Left renal cortex interstitium (tissue), 4 donors: ENCODE data around the gene MVB12B. TPM values are rescaled to one million over a fixed set of nuclear protein-coding genes. Genes with fewer than 3 reads are reported as not detected.

Experiments
- DNase-seq, 4 donors: peaks; one replicate each; pipeline ENCODE4 v3.0.0-alpha.2; 2013; ENCODE audit warnings: low read depth in 4 of 4, low spot score in 2 of 4, missing footprints in 1 of 4
- polyA plus RNA-seq, 4 donors: library from polyadenylated mRNA; unstranded; fragments of 120-200 nt; gene quantifications; one replicate each; pipeline ENCODE4 v1.2.1, GENCODE V29; 2013; ENCODE audit not compliant: insufficient read length in 4 of 4

MVB12B gene
- polyA plus RNA-seq, 4 donors = 15.1 to 20.0 (median 19.3) TPM

DNA sequence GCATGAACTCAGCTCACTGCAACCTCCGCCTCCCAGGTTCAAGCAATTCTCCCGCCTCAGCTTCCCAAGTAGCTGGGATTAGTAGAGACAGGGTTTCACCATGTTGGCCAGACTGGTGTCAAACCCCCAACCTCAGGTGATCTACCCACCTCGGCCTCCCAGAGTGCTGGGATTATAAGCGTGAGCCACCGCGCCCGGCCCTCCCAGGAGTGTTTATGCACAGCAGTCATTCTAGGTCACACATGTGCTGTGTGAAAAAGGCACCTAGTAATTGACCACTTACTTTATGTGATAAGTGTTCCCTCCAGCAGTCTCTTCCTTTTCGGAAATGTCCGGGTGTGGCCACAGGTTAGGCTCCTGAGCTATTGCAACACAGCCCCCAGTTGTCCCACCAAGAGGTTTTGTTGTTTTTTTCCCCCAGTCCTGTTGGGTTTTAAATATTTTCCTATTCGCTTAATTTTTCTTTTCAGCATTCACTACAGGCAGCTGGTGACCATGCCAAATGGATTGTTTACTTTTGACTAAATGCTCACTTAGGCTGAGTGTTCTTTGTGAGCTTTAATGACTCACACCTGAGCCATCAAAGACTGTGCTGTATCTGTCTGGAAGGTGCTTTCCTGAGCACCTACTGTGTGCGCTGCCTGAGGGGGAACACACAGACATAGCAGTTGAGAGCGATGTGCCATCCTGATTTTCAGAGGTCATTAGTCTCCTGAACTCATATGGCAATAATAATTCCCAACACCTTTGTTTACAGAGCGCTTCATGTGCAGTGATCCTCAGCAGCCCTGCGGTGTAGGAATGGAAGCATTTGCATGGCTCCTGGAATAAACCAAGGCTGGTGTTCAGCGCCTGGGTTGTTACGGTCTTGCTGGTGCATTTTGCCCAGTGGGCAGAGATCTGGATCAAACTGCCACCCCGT is 94.3 kb downstream of the MVB12B start:
- no peak for DNase-seq

DNA sequence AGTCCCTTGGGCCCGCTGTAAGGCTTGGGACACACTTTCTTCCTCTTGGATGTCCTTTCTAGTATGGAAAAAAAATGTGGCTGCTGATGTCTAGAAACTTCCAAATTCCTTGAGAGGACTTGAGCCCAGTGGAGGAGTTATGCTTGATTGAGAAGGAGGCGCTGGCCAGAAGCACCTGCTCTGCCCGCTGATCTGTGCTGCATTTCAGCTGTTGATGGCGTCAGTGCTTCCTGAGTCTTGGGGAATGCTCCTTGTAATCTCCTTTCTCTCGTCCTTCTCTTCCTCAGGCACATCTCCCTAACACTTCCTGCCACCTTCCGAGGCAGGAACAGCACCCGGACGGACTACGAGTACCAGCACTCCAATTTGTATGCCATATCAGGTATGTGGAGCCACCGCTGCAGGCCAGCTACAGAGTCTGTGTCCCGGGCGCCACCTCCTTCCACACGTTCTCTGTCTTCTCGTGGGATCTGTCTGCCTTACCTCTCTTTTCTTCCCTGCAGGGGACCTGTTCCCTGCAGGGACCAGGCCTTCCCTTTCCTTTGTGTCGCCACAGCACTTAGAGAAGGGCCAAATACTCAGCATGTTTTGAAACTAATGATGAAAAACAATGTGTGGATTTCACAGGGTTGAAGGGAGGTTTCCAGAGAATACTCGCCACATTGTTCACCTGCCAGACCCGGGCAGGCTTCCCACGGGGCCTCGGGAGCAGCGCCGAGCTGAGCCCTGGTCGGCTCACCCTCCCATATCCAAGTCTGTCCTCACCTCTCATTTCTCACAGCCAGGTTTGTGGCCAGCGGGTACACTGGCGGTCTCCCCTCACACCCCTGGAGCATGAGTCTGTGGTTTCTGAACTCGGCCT is 95.2 kb downstream of the MVB12B start:
- no peak for DNase-seq

DNA sequence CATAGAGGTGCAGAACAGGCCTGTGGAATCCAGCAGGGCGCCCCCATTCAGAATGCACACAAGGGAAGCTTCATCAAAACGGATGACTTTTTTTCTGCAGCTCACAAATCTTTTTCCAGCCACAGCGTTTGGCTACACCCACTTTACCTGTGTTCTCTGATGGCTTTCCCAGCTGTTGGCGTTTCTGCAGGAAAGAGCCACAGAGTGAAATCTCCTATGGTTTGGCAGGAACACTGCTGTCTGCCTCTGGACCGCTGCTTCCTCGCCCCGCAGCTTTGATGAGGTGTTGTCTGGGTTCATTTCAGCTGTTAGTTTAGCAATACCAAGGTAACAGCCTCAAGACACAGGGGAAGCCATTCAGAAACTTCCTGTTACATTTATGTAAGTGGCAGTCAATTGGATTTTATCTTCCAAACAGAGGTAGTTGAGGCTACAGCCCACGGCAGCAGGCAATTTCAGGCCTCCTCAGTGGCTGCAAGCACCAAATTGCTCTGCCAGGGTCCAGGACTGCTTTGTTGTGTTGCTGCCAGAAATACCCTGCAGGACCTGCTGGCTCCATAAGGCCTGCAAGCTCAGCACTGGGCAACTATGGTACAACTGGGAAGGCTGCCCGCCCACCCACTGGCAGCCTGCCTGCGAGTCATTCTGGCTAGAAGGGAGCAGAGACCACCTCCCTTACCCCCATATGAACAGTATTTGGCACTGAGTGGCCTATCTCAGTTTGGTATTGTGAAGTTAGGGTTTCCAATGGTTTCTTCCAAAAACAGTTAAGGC is 96.7 kb downstream of the MVB12B start:
- DNase-seq = no peak

DNA sequence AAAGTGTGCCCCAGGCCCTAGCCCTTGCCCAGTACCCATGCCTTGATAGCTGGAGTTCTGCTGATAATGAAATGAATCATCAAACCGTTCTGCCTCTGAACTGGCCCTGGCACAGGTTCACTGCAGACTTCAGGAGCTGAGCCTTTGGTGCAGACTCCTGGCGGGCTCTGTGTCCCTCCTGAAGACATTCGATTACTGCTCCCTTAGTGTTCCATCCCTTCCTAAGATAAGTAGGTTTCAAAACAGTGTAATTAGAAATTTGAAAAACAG is 97.2 kb downstream of the MVB12B start:
- DNase-seq = no peak

DNA sequence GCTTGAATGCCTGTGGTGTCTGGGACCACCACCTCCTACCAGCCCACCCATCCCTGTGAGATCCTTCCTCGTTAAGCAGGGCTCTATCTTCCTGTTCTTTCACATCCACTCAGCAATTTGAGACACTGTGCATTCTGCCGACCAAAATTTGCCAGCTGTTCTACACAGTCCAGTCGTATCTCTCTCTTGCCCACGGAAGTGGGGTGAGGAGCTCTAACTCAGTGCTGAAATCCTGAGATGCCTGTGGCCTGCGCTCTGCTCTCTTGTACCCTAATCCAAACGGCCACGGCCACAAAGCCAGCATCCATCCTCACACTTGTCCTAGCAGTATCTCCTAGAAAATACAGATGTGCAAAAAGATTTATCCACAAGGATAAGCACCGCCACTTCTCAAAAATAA is 97.9 kb downstream of the MVB12B start:
- DNase-seq = no peak

DNA sequence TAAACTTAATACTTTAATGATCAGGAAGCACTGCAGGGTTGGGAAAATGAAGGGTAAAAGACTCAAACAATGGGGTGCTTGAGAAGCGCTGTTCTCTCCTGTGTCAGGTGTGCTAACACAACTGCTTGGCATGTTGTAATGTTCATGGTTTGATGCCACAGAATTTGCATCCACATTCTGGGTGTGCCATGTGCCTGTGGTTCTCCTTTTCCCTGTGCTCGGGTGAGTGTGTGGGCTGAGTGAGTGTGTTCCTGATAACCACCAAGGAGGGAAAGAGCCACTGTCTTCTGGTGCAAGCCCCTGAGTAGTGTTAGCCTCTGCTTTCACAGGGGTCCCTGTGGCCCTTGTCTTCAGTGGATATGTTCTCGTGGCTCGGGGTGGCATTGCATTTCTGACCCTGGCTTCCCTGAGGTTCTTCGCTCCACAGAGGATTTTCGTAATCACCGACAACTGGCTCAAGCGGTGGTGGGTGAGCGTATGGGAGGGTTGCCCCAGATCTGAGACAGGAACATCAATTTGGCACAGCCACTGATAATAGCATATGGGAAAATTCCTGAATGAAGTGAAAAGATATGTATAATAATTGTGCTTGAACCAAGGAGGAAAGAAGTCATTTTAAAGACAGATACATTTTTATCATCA is 102.0 kb downstream of the MVB12B start:
- no peak for DNase-seq

DNA sequence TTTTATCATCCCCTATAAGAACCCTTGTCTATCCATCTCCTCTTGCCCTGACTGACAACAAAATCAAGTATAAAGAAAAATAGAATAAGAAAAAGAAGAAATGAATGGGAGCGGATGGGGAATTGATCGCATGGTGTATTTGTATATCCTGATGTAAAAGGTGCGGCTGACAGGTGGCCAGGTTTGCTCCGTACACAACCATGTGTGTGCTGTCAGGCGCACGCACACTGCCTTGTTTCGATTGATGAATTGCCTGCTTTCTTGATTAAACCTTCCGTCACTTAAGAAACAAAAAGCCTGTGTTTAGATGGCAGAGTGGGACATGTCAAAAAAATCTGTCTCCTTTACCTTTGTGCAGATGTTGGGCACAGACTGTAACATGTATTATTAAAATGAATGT is 102.6 kb downstream of the MVB12B start:
- DNase-seq = no peak

DNA sequence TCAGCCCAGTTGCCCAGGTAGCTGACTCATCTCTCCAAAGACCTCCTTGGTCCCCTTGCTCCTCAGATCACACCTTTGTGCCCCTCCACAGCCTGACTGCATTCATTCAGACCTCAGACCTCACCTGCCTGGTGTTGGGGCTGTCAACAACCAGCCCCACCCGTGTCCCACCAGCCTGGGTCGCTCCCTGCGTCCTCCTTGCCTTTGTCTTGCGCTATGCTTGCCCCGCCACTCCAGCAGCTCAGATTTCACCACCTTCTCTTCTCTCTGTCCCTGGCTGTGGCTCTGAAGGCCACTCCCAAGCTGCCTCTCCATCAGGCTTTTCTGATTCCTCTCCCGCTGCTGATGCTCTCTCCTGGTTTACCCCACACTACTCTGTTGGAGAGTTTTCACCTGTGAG is 103.5 kb downstream of the MVB12B start:
- DNase-seq = no peak

DNA sequence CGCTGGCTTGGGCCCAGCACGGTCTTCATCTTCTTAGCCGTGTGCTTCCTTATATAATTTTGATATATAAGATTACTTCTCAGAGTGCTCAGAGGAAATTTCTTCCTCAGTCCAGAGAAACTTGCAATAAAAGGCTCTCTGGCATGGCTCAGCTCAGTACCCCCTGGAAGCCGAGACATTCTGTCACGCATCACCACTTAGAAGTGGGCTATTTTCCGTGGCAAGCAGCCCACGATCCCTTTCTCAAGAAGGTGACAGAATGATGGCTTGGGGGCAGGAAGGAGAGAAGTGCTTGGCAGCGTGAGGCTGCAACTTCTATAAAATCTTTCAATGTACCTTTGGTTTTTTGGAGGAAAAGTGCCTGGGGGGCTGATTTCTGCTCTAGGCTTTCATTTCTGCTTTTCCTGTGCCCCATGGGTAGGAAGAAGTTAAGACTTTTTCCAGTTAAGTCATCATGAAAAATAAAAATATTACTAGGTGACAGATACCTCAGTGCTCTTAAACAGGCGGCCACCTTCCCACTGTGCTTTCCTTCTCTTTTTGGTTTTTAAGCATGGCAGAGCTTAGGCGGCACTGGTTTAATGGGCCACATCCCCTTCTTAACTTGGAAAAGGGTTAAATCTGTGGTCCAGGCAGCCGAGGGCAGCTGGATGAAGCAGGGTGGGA is 104.6 kb downstream of the MVB12B start:
- no peak for DNase-seq

DNA sequence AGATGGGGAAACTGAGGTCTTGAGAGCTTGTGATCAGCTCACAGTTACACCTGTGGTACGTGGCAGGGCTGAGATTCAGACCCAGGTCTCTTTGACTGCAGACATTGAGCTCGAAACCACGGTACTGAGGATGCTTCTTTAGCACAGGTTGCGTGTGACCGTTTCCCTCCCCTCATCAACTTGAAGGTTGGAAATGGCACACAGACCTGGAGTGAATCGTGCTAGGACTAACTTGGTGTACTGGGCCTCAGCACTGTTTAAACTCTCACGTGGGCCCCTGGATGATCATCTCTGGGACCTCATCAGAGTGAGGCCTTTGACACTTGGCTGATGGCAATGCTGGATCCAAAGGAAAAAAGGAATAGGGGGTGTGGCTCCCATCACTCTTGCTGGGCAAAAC is 106.0 kb downstream of the MVB12B start:
- DNase-seq = no peak

DNA sequence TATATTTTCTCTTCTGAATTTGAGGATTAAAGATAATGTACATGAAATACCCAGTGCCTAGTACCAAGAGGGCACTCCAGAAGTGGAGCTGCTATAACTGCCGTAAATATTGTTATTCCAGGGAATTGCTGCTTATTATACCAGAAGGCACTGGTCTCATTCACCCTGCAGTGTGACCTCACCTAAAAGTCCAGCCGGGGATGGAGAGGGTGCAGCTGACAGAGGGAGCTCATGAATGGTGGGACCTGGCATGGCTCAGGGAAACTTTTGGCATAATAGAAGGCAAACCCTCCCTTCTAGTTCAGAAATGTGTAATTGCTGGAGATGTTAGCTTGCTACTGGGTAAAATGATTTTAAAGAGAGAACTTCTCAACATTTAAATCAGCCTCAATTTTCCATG is 108.5 kb downstream of the MVB12B start:
- DNase-seq = no peak

DNA sequence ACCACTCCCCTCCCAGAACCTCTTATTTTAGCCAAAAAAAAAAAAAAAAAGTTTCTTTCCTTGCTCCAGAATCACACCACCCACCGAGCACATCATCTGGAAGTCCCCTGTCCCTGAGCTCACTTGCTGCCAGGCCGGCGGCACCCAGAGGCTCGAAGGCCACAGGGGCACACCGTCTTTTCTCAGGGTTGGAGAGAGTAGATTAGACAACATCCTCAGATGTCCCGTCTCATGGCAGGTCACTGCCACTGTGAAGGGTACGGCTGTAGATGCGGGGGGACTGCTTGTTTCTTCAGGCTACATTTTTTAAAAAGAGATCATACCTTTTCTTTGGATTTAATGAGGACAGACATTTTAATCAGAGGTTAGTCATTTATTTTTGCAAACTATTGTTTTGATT is 109.0 kb downstream of the MVB12B start:
- no peak for DNase-seq

DNA sequence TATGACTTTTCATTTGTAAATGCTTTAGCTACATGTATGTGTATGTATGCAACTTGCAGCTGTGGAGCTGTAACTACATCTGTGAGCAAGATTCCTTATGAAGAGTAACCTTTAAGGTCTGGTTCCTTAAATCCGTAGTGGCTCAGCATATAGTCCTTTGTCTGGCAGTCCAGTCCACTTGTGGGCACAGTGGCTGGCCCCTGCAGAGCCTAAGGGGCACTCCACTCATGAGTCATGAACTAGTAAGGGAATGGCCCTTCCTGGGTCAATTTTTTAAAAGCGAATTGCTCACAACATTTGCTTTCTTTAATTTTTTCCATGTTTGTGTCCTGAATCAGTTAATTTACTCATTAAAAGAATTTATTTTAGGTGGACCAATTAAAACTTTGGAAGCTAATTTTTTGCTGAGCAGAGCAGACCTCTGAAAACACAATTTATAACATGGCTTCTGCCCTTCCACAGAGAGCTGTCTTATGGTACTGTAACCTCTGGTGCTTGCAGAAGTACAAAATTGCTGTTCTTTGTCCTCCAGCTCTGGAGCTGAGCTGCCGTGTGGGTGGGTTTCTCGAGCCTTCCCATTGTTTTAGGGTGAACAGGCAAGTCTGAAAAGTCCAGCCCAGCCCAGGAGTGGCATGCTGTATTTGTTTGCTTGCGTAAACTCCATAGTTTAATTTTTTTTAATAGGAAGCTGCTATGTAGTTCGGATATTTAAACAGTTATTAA is 110.1 kb downstream of the MVB12B start:
- no peak for DNase-seq

DNA sequence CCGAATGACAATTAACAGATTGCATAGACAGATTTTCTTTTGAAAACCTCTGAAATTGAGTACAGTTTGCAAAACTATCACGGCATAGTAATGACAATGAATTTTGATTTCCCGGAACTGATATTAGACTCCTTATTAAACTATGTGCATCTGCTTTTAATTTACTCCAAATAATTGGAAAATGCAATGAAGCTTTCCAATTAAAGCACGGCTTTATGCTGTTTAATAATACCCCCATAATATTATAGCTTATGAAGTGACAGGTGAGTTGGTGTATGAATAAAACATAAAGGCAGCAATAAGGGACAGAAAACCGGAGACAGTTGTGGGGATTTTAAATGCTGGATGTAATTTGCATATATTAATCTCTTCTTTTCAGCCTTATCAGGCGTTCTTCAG is 110.6 kb downstream of the MVB12B start:
- DNase-seq = no peak

DNA sequence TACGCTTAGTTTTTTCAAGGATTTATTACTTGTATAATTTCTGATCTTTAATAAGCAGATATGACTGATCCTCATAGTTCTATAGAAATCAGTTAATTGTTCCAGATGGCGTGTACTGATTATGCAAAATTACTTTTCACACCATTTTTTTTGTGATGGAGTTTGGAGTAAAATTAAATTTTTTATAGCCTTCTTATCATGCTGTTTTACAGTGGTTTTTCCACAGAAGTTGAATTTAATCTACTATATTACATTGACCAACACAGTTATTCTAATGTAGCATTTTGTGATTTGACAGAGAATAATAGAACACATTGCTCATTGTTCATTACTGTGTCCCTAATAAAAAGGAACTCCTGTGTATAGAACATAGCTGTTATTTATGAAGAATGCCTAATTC is 111.1 kb downstream of the MVB12B start:
- no peak for DNase-seq

DNA sequence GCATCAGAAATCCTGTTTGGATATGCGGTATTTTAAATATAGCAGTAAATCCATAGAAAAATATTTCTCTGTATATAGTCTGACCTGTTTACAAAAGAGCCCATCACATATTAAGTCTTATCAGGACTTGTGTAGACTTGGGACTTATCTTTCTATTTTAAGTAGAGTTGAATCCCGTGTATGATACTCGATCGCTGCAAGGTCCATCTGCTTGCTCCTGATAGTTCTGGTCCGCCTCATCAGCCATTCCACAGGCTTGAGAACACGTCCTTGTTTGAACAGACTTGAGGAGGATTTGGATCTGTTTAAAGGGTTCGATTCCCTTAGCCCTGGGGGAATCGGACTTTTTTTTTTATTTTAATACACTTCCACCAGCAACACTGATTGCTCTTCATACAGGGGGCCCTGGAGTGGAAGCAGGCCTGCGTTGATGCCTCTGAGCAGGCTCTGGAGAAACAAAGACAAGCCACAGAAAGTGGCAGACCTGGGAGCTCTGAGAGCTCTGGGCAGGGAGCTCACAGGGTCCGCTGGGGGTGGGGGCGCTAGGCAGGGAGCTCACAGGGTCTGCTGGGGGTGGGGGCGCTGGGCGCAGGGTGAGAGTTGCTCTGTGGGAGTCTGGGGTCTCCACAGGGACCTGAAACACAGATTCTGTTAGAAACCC is 112.2 kb downstream of the MVB12B start:
- DNase-seq = no peak

DNA sequence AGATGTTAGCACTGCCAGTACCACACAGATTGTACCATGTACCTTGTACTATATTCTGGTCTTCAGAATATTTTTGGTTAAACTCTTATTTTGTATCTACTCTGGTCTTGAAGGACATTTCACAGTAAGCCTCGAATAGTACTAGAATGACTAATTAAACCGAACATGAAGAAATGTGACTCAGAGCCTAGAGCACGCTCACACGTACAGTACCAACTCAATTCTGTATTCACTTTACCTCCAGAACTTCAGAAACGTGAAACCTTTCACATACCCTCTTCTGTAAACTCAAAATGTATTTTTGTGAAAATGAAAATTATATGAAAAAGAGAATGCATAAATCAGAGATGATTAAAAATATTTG is 112.8 kb downstream of the MVB12B start:
- no peak for DNase-seq

DNA sequence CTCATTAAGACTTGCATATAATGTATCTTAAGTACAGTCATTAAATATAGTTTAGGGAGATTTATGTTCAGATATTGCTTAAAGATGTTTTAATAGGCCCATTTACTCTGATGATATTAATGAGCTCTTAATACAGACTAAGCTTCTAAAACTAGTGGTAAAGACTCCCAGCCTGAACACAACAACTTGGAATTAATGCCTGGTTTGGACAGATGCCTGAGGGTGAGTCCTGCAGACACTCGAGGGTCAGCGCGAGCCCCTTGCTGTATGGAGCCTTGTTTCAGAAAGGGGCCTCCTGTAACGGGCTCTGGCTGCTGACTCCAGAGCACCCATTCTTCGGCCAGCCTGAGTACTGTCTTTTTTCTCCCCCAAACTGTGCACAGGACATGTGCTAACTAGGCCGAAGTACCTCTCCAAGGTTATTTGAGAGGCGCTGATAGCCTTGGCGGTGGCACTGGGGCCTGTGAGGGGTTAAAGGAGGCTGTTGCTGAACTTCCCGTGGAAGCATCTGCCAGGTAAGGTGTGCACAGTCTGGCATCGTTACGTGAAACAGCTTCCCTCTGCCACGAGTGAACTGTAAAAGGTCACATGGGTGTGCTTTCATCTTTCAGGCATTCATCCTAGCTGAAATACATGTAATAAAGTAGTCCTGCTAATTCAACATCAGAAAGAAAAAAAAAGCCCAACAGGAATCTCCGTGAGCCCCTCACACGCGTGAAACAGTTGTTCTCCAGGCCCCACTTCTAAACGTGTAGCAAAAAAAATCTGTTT is 113.4 kb downstream of the MVB12B start:
- no peak for DNase-seq
